Left forelimb (tissue), 1 donor: Measurements from ENCODE around the gene RBM20.

ENCODE experiments used
- DNase-seq: peaks from one replicate; pipeline ENCODE4 v3.0.0-alpha.2; 2018; ENCODE audit warnings: low spot score

The RBM20 gene

DNA sequence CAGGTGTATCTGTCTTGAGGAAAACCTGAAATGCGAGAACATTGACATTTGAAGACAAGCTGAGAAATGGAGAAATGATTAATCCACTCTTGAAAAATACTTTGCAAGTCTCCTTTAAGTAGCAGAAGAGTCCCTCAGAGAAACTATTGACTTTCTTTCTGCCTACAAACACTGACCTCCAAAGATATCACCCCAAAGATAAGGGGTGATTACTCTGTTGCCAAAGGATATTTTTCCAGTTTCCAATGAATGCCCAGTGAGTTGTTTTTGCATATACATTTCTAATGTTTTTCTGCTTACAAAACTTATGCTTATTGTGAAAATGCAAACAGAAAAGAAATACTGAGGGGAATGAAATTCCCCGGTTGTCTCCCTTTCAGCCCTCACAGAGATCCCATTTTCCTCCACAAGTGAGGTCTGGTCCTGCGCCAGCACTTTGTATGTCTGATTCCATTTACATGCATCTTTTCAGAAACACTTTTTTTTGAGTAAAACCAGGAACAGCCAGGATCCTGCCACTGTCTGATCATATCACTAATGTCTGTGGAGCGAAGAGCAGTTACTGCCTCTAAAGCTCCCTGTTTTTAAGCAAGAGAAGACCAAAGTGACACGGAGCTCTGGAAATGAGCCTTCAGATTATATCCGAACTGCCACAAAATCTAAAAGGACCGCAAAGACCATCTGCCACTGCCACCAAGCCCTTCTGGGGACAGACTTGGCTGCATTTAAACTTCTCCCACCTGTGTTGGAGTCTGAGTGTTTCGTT lies 144.7 kb downstream of the RBM20 start:
- no peak for DNase-seq

- no peak for DNase-seq
These were observed 145.7 kb downstream of the RBM20 start for GRCh38 chr10:110789604-110790433.

DNA sequence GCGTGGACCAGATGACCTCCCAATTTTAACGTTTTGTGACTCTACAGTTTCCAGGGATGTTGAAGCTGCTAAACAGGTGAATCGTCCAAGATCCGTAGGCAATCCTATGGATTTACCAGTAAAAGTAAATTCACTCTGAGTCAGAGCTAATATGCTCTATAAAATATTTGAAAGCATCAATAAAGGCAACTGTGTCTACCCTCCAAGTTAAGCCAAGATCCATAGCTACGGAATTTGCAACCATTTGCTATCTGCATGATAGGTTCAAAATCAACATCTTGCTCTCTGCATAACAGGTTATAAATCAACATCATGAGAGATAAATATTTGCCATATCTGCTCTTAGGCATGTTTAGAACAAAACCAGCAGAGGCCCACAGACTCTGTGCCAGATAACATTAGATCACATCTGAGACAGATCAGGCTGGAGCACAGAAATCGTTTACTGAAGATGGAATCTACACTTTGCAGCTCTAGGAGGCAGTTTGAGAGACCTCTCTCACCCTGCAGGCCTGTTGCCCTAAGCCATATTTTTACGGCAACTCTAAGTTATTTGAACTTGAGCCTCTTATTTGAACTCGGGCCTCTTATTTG lies 146.9 kb downstream of the RBM20 start:
- DNase-seq = no peak

GRCh38 chr10:110791541-110792073 lies 147.5 kb downstream of the RBM20 start:
- DNase-seq = no peak

DNA sequence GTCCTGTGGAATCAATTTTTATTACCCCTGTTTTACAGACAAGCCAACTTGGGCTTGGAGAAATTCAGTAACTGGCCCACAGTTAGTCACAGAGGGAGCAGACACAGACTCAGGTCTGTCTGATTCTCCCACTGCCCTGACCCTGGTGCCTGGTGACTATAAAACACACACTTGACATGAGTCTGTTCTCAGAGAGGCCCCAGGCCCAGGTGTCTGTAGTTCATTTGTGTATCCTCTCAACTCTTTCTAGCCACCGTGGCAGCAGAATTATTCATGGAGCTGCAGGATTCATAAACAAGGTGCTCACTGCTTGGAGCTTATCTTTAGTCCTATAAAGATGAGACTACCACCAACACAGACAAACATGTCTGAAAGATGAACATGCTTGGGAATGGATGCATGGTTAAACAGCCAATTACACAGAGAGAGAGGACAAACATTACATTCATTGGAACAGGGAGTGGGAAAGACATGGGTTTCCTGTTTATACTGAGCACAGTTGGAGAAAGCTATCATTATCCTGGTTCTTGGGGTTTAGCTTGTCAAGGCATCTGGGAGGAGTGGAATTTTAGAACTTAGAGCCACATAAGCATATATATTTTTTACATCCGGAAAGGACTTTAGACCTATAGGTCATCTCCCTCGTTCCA lies 148.5 kb downstream of the RBM20 start:
- DNase-seq = no peak

- DNase-seq = no peak
These were observed 149.1 kb downstream of the RBM20 start for GRCh38 chr10:110793128-110793812.

- DNase-seq = no peak
These were observed 149.8 kb downstream of the RBM20 start for GRCh38 chr10:110793886-110794285.

- DNase-seq = no peak
These were observed 150.7 kb downstream of the RBM20 start for GRCh38 chr10:110794808-110795207.

GRCh38 chr10:110797416-110797815 lies 153.3 kb downstream of the RBM20 start:
- DNase-seq = no peak

DNA sequence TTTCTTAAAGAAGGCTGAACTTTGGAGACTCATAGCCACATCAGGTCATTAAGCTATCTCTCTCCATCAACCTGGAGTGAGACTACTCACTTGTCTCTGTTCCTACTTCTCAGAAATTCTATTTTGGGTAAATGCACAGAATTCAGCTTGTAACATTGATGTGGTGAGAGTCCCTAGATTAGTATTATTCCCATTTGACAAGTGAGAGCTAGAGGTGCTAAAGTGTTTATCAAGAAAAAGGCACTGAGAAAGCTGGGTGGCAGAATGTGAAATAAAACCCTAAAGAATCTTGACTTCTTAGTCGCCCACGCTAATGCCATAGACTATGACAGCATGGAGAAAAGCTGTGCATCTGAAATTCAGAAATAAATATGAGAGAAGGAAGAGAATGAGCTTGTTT lies 154.2 kb downstream of the RBM20 start:
- no peak for DNase-seq

GRCh38 chr10:110802090-110802489 lies 158.0 kb downstream of the RBM20 start:
- DNase-seq = no peak

DNA sequence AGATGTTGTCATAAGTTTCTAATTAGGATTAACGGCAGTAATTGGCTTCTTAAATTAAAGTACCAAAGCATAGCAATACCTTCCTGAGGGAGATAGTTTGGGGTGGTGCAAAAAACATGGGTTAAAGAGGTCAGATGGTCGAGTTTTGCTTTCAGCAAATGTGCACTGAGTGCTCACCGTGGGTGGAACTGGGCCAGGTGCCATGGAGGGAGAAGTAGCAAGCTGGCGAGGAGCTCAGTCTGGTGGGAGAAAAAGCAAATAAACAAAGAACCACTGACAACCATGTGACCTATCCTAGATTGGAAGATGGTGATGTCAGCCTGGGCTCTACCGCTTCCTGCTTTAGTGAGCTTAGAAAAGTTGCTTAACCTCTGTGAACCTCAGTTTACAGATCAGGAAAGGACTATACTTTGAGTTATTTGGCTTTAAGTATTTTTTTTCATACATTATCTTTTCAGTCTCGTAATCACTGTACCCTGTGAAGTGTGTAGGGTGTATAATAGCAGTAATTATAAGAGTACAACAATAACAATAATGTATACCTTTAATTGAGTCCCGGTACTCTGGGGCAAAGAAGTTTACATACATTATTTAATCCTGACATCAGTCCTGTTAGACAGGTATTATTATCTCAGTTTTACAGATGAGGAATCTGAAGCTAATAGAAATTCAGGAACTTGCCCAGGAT lies 158.6 kb downstream of the RBM20 start:
- no peak for DNase-seq

- no peak for DNase-seq
These were observed 159.2 kb downstream of the RBM20 start for GRCh38 chr10:110803239-110803749.

GRCh38 chr10:110803830-110804338 lies 159.7 kb downstream of the RBM20 start:
- no peak for DNase-seq

DNA sequence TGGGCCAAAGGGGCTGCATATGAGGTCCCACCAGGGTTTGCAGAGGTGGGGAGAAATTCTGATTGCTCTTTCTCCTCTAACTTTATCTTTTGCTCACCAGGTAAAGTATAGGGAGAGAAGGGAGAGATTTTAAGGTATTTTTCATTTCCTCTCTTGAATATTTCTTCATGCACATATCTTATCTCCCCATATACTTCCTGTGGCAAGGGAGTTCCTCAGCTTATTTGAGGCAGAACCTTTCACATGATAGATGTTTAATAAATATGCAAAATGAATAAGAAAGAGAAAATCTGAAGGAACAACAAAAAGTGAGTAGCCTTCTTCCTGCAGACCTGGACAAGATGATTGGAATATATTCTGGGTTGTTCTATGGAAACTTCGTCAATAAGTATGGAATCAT lies 160.2 kb downstream of the RBM20 start:
- DNase-seq = no peak

- no peak for DNase-seq
These were observed 161.2 kb downstream of the RBM20 start for GRCh38 chr10:110805292-110805691.

- DNase-seq = no peak
These were observed 162.2 kb downstream of the RBM20 start for GRCh38 chr10:110806335-110806734.

DNA sequence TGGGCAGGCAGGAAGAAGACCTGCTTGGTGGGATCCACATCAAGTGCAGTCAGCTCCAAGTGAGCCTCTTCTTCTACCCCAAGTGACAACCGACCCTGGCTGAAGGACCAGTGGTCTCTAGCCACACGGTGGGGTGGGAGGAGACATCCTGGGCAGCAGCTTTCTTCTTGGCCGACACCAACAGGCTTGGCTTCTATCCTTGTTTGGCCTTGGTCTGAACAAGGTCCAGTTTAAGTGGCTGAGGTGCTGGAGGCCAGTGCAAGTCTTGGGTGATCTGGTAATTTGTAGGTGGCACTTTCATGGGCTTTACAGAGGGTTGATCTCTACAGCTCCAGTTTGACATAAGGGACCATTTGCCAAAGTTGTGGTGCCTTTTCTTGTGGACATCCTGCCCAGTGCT lies 164.0 kb downstream of the RBM20 start:
- no peak for DNase-seq

DNA sequence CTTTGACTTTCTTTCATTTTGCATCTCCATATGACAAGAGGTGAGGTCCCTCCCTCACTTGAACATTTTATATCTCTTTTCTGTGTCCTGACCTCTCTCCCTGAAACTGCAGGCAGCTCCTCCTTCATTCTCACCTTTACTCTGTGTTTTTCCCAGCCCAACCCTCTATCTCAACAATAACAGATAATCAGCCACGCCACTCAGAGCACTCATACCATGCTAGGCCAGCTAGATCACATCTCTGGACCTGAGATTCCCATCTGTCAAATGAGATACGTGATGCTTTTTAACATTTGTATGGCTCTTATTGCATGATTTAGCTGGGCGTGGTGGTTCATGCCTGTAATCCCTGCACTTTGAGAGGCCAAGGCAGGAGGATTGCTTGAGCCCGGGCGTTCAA lies 164.5 kb downstream of the RBM20 start:
- no peak for DNase-seq

- DNase-seq = no peak
These were observed 166.5 kb downstream of the RBM20 start for GRCh38 chr10:110810625-110811024.
